AG09319 (cell line): ENCODE measurements around the gene RASGRP4.
"Not testable (repeated sequence)": the region's sequence is repeated elsewhere in the genome, so short reads cannot be mapped to it uniquely, and the experiment has no call there.

Source experiments
- DNase-seq: peaks from one replicate; pipeline ENCODE4 v3.0.0-alpha.2; 2010; ENCODE audit warnings: low read depth; ENCODE audit errors: extremely low read depth
- CTCF ChIP-seq: IDR thresholded peaks from 2 replicates; pipeline ENCODE4 v1.5.1; 2011; ENCODE audit warnings: low read depth, mild to moderate bottlenecking, inconsistent platforms, low read length, moderate library complexity

The RASGRP4 gene

GRCh38 chr19:38413416-38413815 is 12.6 kb downstream of the RASGRP4 start:
- TF ChIP-seq CTCF, result no peak
- DNase-seq, result no peak

- DNase-seq, result no peak
- TF ChIP-seq CTCF, result no peak
Measured at GRCh38 chr19:38412961-38413360, 13.1 kb downstream of the RASGRP4 start.

DNA sequence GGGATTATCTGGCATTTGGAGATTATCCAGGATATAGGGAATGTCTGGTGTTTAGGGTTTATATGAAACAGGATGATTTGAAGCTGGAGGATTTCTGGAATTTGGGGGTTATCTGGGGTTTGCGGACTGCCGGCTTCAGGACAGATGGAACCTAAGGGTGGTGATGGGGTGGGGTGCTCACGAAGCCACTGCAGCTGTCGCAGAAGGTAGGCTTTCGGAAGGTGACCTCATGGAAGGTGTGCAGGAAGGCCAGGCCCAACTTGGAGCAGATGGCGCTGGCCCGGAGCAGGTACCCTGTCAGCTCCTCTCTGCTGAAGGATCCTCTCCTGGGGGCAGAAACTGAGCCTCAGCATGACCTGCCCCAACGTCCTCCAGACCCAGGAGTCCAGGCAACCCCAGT is 13.5 kb downstream of the RASGRP4 start:
- no peak for DNase-seq
- TF ChIP-seq CTCF, result no peak

GRCh38 chr19:38411898-38412297 is 14.1 kb downstream of the RASGRP4 start:
- not testable (repeated sequence) for DNase-seq

GRCh38 chr19:38411041-38411712 is 14.8 kb downstream of the RASGRP4 start:
- no peak for DNase-seq
- no peak for TF ChIP-seq CTCF

- DNase-seq, result not testable (repeated sequence)
Measured at GRCh38 chr19:38410407-38410806, 15.6 kb downstream of the RASGRP4 start.

DNA sequence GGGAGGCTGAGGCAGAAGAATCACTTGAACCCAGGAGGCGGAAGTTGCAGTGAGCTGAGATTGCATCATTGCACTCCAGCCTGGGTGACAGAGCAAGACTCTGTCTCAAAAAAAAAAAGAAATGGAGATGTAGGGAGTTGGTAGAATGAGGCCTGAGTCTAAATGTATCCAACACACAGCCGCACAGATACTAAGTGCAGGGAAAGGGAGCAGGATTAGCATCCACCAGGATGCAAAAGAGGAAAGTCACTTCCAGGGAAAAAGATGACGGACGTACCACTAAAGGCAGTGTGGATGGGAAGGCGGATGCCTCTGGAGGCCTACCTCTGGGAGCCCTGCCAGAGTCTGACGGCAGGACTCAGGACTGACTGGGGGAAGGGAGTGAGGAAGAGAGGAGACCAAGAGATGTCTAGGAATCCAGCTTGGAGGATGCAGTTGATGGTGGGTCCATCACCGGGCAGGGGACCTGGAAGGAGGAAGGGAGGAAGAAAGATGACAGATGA is 16.3 kb downstream of the RASGRP4 start:
- DNase-seq, result no peak
- no peak for TF ChIP-seq CTCF

DNA sequence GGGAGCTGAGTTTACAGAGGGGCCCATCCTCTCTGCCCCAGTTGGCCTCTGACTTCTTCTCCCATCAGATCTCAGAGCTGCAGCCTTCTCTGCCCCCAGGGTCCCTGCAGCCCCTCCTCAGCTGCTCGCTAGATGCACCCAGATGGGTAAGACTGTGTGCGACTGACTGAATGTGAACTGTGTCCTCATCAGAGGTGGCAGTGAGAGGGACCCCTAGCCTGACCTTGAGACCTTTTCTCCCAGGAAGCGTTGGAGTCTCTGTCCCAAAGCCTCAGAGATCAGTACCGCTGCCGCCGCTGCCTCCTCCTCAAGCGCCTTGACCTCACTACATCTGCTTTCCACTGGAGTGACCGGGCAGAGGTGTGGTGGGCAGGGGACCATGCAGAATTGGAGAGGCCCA is 20.7 kb downstream of the RASGRP4 start:
- TF ChIP-seq CTCF, result no peak
- no peak for DNase-seq
